ENCODE results near the gene WNT3. TPM values are rescaled to one million over a fixed set of nuclear protein-coding genes. Genes with fewer than 3 reads are reported as not detected.

Gene WNT3
- total RNA-seq, result 10 to 100 TPM; 26.7 to 57.9 (median 46.6) TPM

GRCh38 chr17:46818316-46818928 lies at the start of gene WNT3:
WNT3 (minus strand) TSS chr17:46818692; CDS start chr17:46818597, 95 bp downstream.
- peak within 1 kb of the TSS; percentile 9 for H3K4me3 ChIP-seq (ENCODE audit: low read depth, poor library complexity, severe bottlenecking)
- WGBS, 2 donors, result 1 to 3% methylated on average over 35 to 43 of the region's 47 CpGs
- intact Hi-C loops (cut with DNase I; ENCODE audit: low total_unique reads), result no loop called here
- no peak for TF ChIP-seq CTCF (IDR thresholded peaks at IDR 0.05)
- no peak for TF ChIP-seq POLR2A (IDR thresholded peaks at IDR 0.05)
- DNase-seq (ENCODE audit: low spot score in 2 of 2), result peak in 1 of 2 donors; percentile 60

GRCh38 chr17:46866747-46867146 lies 48.3 kb upstream of the WNT3 start:
- TF ChIP-seq CTCF (IDR thresholded peaks at IDR 0.05), result no peak
- no peak for TF ChIP-seq POLR2A (IDR thresholded peaks at IDR 0.05)
- no peak for DNase-seq (ENCODE audit: low spot score in 2 of 2)
- H3K4me3 ChIP-seq (ENCODE audit: low read depth, poor library complexity, severe bottlenecking), result no peak overlapping the region
- intact Hi-C loops (cut with DNase I; ENCODE audit: low total_unique reads), result no loop called here

GRCh38 chr17:46866325-46866724 lies 47.8 kb upstream of the WNT3 start:
- WGBS, 2 donors, result 50 to 65% methylated on average over 8 of the region's 8 CpGs
- H3K4me3 ChIP-seq (ENCODE audit: low read depth, poor library complexity, severe bottlenecking), result no peak overlapping the region
- TF ChIP-seq POLR2A (IDR thresholded peaks at IDR 0.05) (no peak), CTCF (IDR thresholded peaks at IDR 0.05) (no peak)
- no peak for DNase-seq (ENCODE audit: low spot score in 2 of 2)
- intact Hi-C loops (cut with DNase I; ENCODE audit: low total_unique reads), result no loop called here

- WGBS, 2 donors, result 41 to 51% methylated on average over 6 to 8 of the region's 8 CpGs
- no peak for DNase-seq (ENCODE audit: low spot score in 2 of 2)
- intact Hi-C loops (cut with DNase I; ENCODE audit: low total_unique reads), result no loop called here
- TF ChIP-seq POLR2A (IDR thresholded peaks at IDR 0.05) (no peak), CTCF (IDR thresholded peaks at IDR 0.05) (no peak)
- H3K4me3 ChIP-seq (ENCODE audit: low read depth, poor library complexity, severe bottlenecking), result no peak overlapping the region
Observed at GRCh38 chr17:46865100-46865499, 46.6 kb upstream of the WNT3 start.

GRCh38 chr17:46863383-46864121 lies 45.1 kb upstream of the WNT3 start:
- no peak for DNase-seq (ENCODE audit: low spot score in 2 of 2)
- intact Hi-C loops (cut with DNase I; ENCODE audit: low total_unique reads), result no loop called here
- WGBS, 2 donors, result 84 to 93% methylated on average over 7 to 8 of the region's 8 CpGs
- TF ChIP-seq CTCF (IDR thresholded peaks at IDR 0.05) (no peak), POLR2A (IDR thresholded peaks at IDR 0.05) (no peak)
- no peak overlapping the region for H3K4me3 ChIP-seq (ENCODE audit: low read depth, poor library complexity, severe bottlenecking)

Data from lower leg skin (tissue), 4 donors.